ENCODE data around the gene FOXP1. TPM values are rescaled to one million over a fixed set of nuclear protein-coding genes. Genes with fewer than 3 reads are reported as not detected.
A peak's percentile ranks its signal among the peaks of the same experiment; 100 is the strongest.

FOXP1 gene
- total and polyA plus RNA-seq, 2 donors from 2014 or later = 6.7 to 87.2 TPM

GRCh38 chr3:71206305-71207165 lies 377.0 kb downstream of the FOXP1 start:
- DNase-seq = peak in 2 of 5 donors; percentile 36 to 40
- H3K4me1 ChIP-seq (ENCODE audit: control insufficient read depth in 2 of 3, insufficient read depth in 2 of 3, low read depth in 1 of 3, low read length in 3 of 3) = peaks cover 0 to 4% (median 3%) of the 10 kb centered on the region in 3 donors

GRCh38 chr3:71203727-71204488 lies 379.6 kb downstream of the FOXP1 start:
- Histone ChIP-seq H3K4me3 (ENCODE audit: low read length in 3 of 3) (no peak overlapping the region), H3K9ac (ENCODE audit: low read length in 3 of 3) (no peak overlapping the region), H3K36me3 (ENCODE audit: control insufficient read depth in 2 of 3, insufficient read depth in 3 of 3, low read length in 3 of 3) (no peaks in the 10 kb centered on the region), H3K4me1 (ENCODE audit: control insufficient read depth in 2 of 3, insufficient read depth in 2 of 3, low read depth in 1 of 3, low read length in 3 of 3) (peaks cover 0 to 4% (median 3%) of the 10 kb centered on the region in 3 donors), H3K27me3 (ENCODE audit: control insufficient read depth, insufficient read depth, low read length) (no peaks in the 10 kb centered on the region), H3K9me3 (ENCODE audit: control insufficient read depth in 2 of 3, insufficient read depth in 1 of 3, low read length in 3 of 3) (no peaks in the 10 kb centered on the region), H3K27ac (ENCODE audit: low read depth in 2 of 2, low read length in 2 of 2) (no peak overlapping the region)
- no peak for FAIRE-seq
- intact Hi-C loops (cut with DNase I) = no loop called here
- no peak for DNase-seq
- TF ChIP-seq CTCF (IDR thresholded peaks at IDR 0.05; ENCODE audit: borderline replicate concordance, extremely low read depth, insufficient read depth) = no peak

More at GRCh38 chr3:71206305-71207165, 377.0 kb downstream of the FOXP1 start:
- Histone ChIP-seq H3K27ac (ENCODE audit: low read depth in 2 of 2, low read length in 2 of 2) (no peak overlapping the region), H3K36me3 (ENCODE audit: control insufficient read depth in 2 of 3, insufficient read depth in 3 of 3, low read length in 3 of 3) (no peaks in the 10 kb centered on the region), H3K9ac (ENCODE audit: low read length in 3 of 3) (no peak overlapping the region), H3K27me3 (ENCODE audit: control insufficient read depth, insufficient read depth, low read length) (no peaks in the 10 kb centered on the region), H3K9me3 (ENCODE audit: control insufficient read depth in 2 of 3, insufficient read depth in 1 of 3, low read length in 3 of 3) (no peaks in the 10 kb centered on the region), H3K4me3 (ENCODE audit: low read length in 3 of 3) (no peak overlapping the region)
- FAIRE-seq = no peak
- TF ChIP-seq CTCF (IDR thresholded peaks at IDR 0.05; ENCODE audit: borderline replicate concordance, extremely low read depth, insufficient read depth) = no peak
- intact Hi-C loops (cut with DNase I) = no loop called here

GRCh38 chr3:71202848-71203533 lies 380.5 kb downstream of the FOXP1 start:
- Histone ChIP-seq H3K27ac (ENCODE audit: low read depth in 2 of 2, low read length in 2 of 2) (no peak overlapping the region), H3K4me1 (ENCODE audit: control insufficient read depth in 2 of 3, insufficient read depth in 2 of 3, low read depth in 1 of 3, low read length in 3 of 3) (no peaks in the 10 kb centered on the region), H3K9me3 (ENCODE audit: control insufficient read depth in 2 of 3, insufficient read depth in 1 of 3, low read length in 3 of 3) (no peaks in the 10 kb centered on the region), H3K36me3 (ENCODE audit: control insufficient read depth in 2 of 3, insufficient read depth in 3 of 3, low read length in 3 of 3) (no peaks in the 10 kb centered on the region), H3K9ac (ENCODE audit: low read length in 3 of 3) (no peak overlapping the region), H3K4me3 (ENCODE audit: low read length in 3 of 3) (no peak overlapping the region), H3K27me3 (ENCODE audit: control insufficient read depth, insufficient read depth, low read length) (no peaks in the 10 kb centered on the region)
- no peak for FAIRE-seq
- intact Hi-C loops (cut with DNase I) = no loop called here
- no peak for TF ChIP-seq CTCF (IDR thresholded peaks at IDR 0.05; ENCODE audit: borderline replicate concordance, extremely low read depth, insufficient read depth)
- no peak for DNase-seq
